IMR-90 (cell line): ENCODE results near the gene CCND3. TPM values are rescaled to one million over a fixed set of nuclear protein-coding genes. Genes with fewer than 3 reads are reported as not detected.

Experiments
- ATAC-seq: fragments of 200-7000 bp; cut with Tn5 transposase; 2 replicates; pipeline ENCODE4 v1.9.1; 2020; ENCODE audit warnings: low read depth, mild to moderate bottlenecking, moderate library complexity
- BruUV-seq: library from RNA; stranded (reverse); fragments of 400-500 nt; replicated peaks from 2 replicates; lab custom pipeline; 2021; lab: Mats Ljungman, UMichigan
- CTCF ChIA-PET: fragments of 300-600 bp; formaldehyde crosslinking; extraction: SDS; loops from one replicate; lab custom pipeline; 2021; ENCODE audit warnings: antibody characterized with exemption; lab: Yijun Ruan, JAX
- POLR2A ChIA-PET: fragments of 300-600 bp; sonication (Branson Sonifier 250); formaldehyde crosslinking; loops from one replicate; lab custom pipeline; 2022; ENCODE audit warnings: antibody characterized with exemption; ENCODE audit not compliant: unreplicated experiment; lab: Charles Lee
- DNase-seq: peaks from one replicate; pipeline ENCODE4 v3.0.0; 2013
- H2AFZ ChIP-seq: replicated peaks from 2 replicates; pipeline ENCODE3; 2013; ENCODE audit warnings: low read length, mild to moderate bottlenecking; ENCODE audit not compliant: poor library complexity
- H2AK5ac ChIP-seq: 2 replicates; pipeline ENCODE4 v1.6.1; 2013; ENCODE audit warnings: low read depth, low read length, inconsistent platforms
- H2AK9ac ChIP-seq: replicated peaks from 2 replicates; pipeline ENCODE3; 2013; ENCODE audit warnings: mild to moderate bottlenecking, low read depth, low read length, moderate library complexity; ENCODE audit not compliant: poor library complexity
- H2BK120ac ChIP-seq: 2 replicates; pipeline ENCODE4 v1.6.1; 2013; ENCODE audit warnings: low read depth, low read length, inconsistent platforms
- H2BK15ac ChIP-seq: 3 replicates; pipeline ENCODE4 v1.6.1; 2013; ENCODE audit warnings: low read depth, low read length, inconsistent platforms
- H2BK20ac ChIP-seq: 2 replicates; pipeline ENCODE4 v1.6.1; 2013; ENCODE audit warnings: low read depth, mild to moderate bottlenecking, inconsistent platforms, low read length, moderate library complexity
- H2BK5ac ChIP-seq: 2 replicates; pipeline ENCODE4 v1.6.1; 2013; ENCODE audit warnings: mild to moderate bottlenecking, low read depth, low read length, inconsistent platforms; ENCODE audit not compliant: poor library complexity, severe bottlenecking
- H3K14ac ChIP-seq: replicated peaks from 2 replicates; pipeline ENCODE4 v1.6.1; 2013; ENCODE audit warnings: low read depth, low read length, inconsistent platforms
- H3K18ac ChIP-seq: 2 replicates; pipeline ENCODE4 v1.6.1; 2013; ENCODE audit warnings: low read depth, low read length, control low read depth
- H3K23ac ChIP-seq: 2 replicates; pipeline ENCODE4 v1.6.1; 2013; ENCODE audit warnings: low read depth, low read length, inconsistent platforms
- H3K27ac ChIP-seq: 2 replicates; pipeline ENCODE4 v1.5.1; 2013; ENCODE audit warnings: mild to moderate bottlenecking, control low read depth, low read length; ENCODE audit not compliant: insufficient read depth
- H3K27me3 ChIP-seq: 2 replicates; pipeline ENCODE4 v1.6.1; 2013; ENCODE audit warnings: low read length; ENCODE audit not compliant: control insufficient read depth, insufficient read depth
- H3K36me3 ChIP-seq: 2 replicates; pipeline ENCODE4 v1.6.1; 2013; ENCODE audit warnings: low read length, mixed read lengths; ENCODE audit not compliant: control insufficient read depth, insufficient read depth
- H3K4ac ChIP-seq: 2 replicates; pipeline ENCODE4 v1.6.1; 2013; ENCODE audit warnings: low read depth, low read length, inconsistent platforms
- H3K4me1 ChIP-seq: 2 replicates; pipeline ENCODE4 v1.6.1; 2013; ENCODE audit warnings: low read length, mixed read lengths; ENCODE audit not compliant: control insufficient read depth, insufficient read depth
- H3K4me2 ChIP-seq: 2 replicates; pipeline ENCODE4 v1.6.1; 2013; ENCODE audit warnings: low read depth, mild to moderate bottlenecking, control low read depth, low read length, moderate library complexity
- H3K4me3 ChIP-seq: 2 replicates; pipeline ENCODE4 v1.5.1; 2013; ENCODE audit warnings: low read depth, mild to moderate bottlenecking, control low read depth, low read length, moderate library complexity; ENCODE audit not compliant: insufficient read depth
- H3K56ac ChIP-seq: 2 replicates; pipeline ENCODE4 v1.6.1; 2013; ENCODE audit warnings: low read length, inconsistent platforms; ENCODE audit not compliant: insufficient read depth; ENCODE audit errors: extremely low read depth
- H3K79me1 ChIP-seq, 2 experiments: 2 replicates each; pipeline ENCODE4 v1.6.1; 2013; ENCODE audit warnings: low read length in 2 of 2, inconsistent platforms in 1 of 2, low read depth in 1 of 2
- H3K9ac ChIP-seq: 2 replicates; pipeline ENCODE4 v1.6.1; 2013; ENCODE audit warnings: low read depth, low read length, control low read depth
- H3K9me1 ChIP-seq: 2 replicates; pipeline ENCODE4 v1.6.1; 2013; ENCODE audit warnings: low read length, inconsistent platforms; ENCODE audit not compliant: insufficient read depth
- H3K9me3 ChIP-seq: 2 replicates; pipeline ENCODE4 v1.6.1; 2013; ENCODE audit warnings: low read length; ENCODE audit not compliant: control insufficient read depth, insufficient read depth
- H4K20me1 ChIP-seq: 2 replicates; pipeline ENCODE4 v1.6.1; 2013; ENCODE audit warnings: low read length, inconsistent platforms; ENCODE audit not compliant: insufficient read depth
- H4K5ac ChIP-seq: 2 replicates; pipeline ENCODE4 v1.6.1; 2013; ENCODE audit warnings: mild to moderate bottlenecking, low read depth, low read length, control low read depth
- H4K8ac ChIP-seq, 2 experiments: 2 replicates each; pipeline ENCODE4 v1.6.1; 2013; ENCODE audit warnings: low read depth in 2 of 2, low read length in 2 of 2, control low read depth in 1 of 2, inconsistent platforms in 1 of 2
- H4K91ac ChIP-seq: 2 replicates; pipeline ENCODE4 v1.6.1; 2013; ENCODE audit warnings: low read depth, low read length, inconsistent platforms; ENCODE audit not compliant: insufficient read depth
- BHLHE40 ChIP-seq: fragments of 150-350 bp; IDR thresholded peaks from 2 replicates; pipeline ENCODE4 v1.6.1; 2016; ENCODE audit warnings: mild to moderate bottlenecking, low read depth, low read length
- CEBPB ChIP-seq: IDR thresholded peaks from 2 replicates; pipeline ENCODE4 v1.6.1; 2012; ENCODE audit warnings: low read depth, low read length, improper control_type of control experiment
- CHD1 ChIP-seq: IDR thresholded peaks from 2 replicates; pipeline ENCODE4 v1.6.1; 2012; ENCODE audit warnings: low read depth, low read length, improper control_type of control experiment
- FOS ChIP-seq: fragments of 150-350 bp; IDR thresholded peaks from 2 replicates; pipeline ENCODE4 v1.6.1; 2016; ENCODE audit warnings: low read depth, low read length
- MAFK ChIP-seq: IDR thresholded peaks from 2 replicates; pipeline ENCODE4 v1.6.1; 2012; ENCODE audit warnings: low read depth, low read length, improper control_type of control experiment
- MAZ ChIP-seq: IDR thresholded peaks from 2 replicates; pipeline ENCODE4 v1.6.1; 2012; ENCODE audit warnings: low read depth, mild to moderate bottlenecking, low read length, improper control_type of control experiment, moderate library complexity, borderline replicate concordance
- MXI1 ChIP-seq: IDR thresholded peaks from 2 replicates; pipeline ENCODE4 v1.6.1; 2012; ENCODE audit warnings: low read depth, mild to moderate bottlenecking, low read length, moderate library complexity, borderline replicate concordance
- NFE2L2 ChIP-seq: fragments of 150-350 bp; IDR thresholded peaks from 2 replicates; pipeline ENCODE4 v1.6.1; 2016; ENCODE audit warnings: low read depth, mild to moderate bottlenecking, low read length
- POLR2A ChIP-seq: IDR thresholded peaks from 2 replicates; pipeline ENCODE4 v1.6.1; 2012; ENCODE audit warnings: mild to moderate bottlenecking, low read depth, low read length
- RAD21 ChIP-seq: IDR thresholded peaks from 2 replicates; pipeline ENCODE4 v1.6.1; 2012; ENCODE audit warnings: low read length, improper control_type of control experiment
- RCOR1 ChIP-seq: IDR thresholded peaks from 2 replicates; pipeline ENCODE4 v1.6.1; 2012; ENCODE audit warnings: mild to moderate bottlenecking, low read length, improper control_type of control experiment; ENCODE audit not compliant: insufficient replicate concordance
- RFX5 ChIP-seq: IDR thresholded peaks from 2 replicates; pipeline ENCODE4 v1.8.0; 2012; ENCODE audit warnings: low read depth, mild to moderate bottlenecking, low read length, moderate library complexity
- SMC3 ChIP-seq: fragments of 150-350 bp; IDR thresholded peaks from 2 replicates; pipeline ENCODE4 v1.6.1; 2016; ENCODE audit warnings: low read depth, mild to moderate bottlenecking, antibody characterized with exemption, low read length, moderate library complexity
- USF2 ChIP-seq: fragments of 150-350 bp; IDR thresholded peaks from 2 replicates; pipeline ENCODE4 v1.6.1; 2017; ENCODE audit warnings: mild to moderate bottlenecking, antibody characterized with exemption, low read length, low read depth
- WGBS, 2 experiments: methylation state at CpG; one replicate each; pipeline versions ENCODE4 v1.1.5 to v1.1.7; 2013; ENCODE audit warnings: missing lambda C conversion rate in 2 of 2; ENCODE audit not compliant: insufficient read length in 1 of 2; ENCODE audit errors: extremely low coverage in 2 of 2; 5-methylcytosine and 5-hydroxymethylcytosine counted together
- dilution Hi-C: fragments of 300-500 bp; cut with HindIII; formaldehyde crosslinking; loops from one replicate; pipeline ENCODE4 v1.14.3; 2018; ENCODE audit warnings: low sequenced_read_pairs; ENCODE audit not compliant: unreplicated experiment
- in situ Hi-C: fragments of 300-500 bp; cut with MboI; formaldehyde crosslinking; loops from 3 replicates; pipeline ENCODE4 v1.14.3; 2019; ENCODE audit warnings: low sequenced_read_pairs, inconsistent platforms, mixed read lengths
- intact Hi-C: fragments of 100-400 bp; cut with micrococcal nuclease; formaldehyde crosslinking; loops from 2 replicates; pipeline ENCODE4 v1.10.0; 2022
- polyA plus RNA-seq, 3 experiments: library from polyadenylated mRNA; depleted of rRNA; stranded (reverse); fragments of >200 nt; gene quantifications; 2 replicates each; pipeline ENCODE4 v1.2.3, GENCODE V29; 2012; ENCODE audit warnings: low replicate concordance in 1 of 3
- total RNA-seq: library from RNA; depleted of rRNA; stranded (reverse); fragments of >200 nt; gene quantifications from 2 replicates; pipeline ENCODE4 v1.2.3, GENCODE V29; 2012
- TF ChIP-seq, protein P1 (sequence below): conservative IDR thresholded peaks from 2 replicates; pipeline ENCODE4 v1.5.1; 2012; ENCODE audit warnings: mild to moderate bottlenecking, low read depth, low read length, improper control_type of control experiment

Gene CCND3
- total and polyA plus RNA-seq, 2 of the 4 experiments (the other 2 are of a cell fraction): 19.2 to 61.9 TPM

GRCh38 chr6:41974281-41974825, 32.7 kb upstream of the CCND3 start:
- intact Hi-C loops (no loop called here), dilution Hi-C loops (no loop called here), in situ Hi-C loops (no loop called here)
- Histone ChIP-seq H2BK20ac (no peak overlapping the region), H2BK5ac (no peak overlapping the region), H2BK120ac (no peak overlapping the region), H3K18ac (no peak overlapping the region), H4K20me1 (no peaks in the 10 kb centered on the region), H4K5ac (no peak overlapping the region), H3K27ac (no peak overlapping the region), H3K4me2 (no peak overlapping the region), H3K9ac (no peak overlapping the region), H2AK9ac (peak overlapping the region; percentile 25), H2AK5ac (no peak overlapping the region; the same call in 1 of the 2 replicates), H3K14ac (no peak overlapping the region), H4K91ac (no peak overlapping the region), H3K4ac (no peak overlapping the region), H2BK15ac (0 out of 3 replicates have a peak overlapping the region, but pooled peaks have one; percentile 2), H3K27me3 (no peaks in the 10 kb centered on the region), H3K9me3 (no peaks in the 10 kb centered on the region), H3K56ac (no peak overlapping the region), H3K4me3 (no peak overlapping the region), H3K79me1 (no peaks in the 10 kb centered on the region), H4K8ac (no peak overlapping the region), H3K23ac (no peak overlapping the region), H2AFZ (no peak overlapping the region), H3K4me1 (peaks cover 7% of the 10 kb centered on the region), H3K9me1 (peaks cover 5% of the 10 kb centered on the region), H3K36me3 (no peaks in the 10 kb centered on the region)
- ChIA-PET POLR2A (no interaction called here), CTCF (no interaction called here)
- DNase-seq (no peak), ATAC-seq (no peak)
- TF ChIP-seq MXI1: no peak
- TF ChIP-seq CEBPB: no peak
- no peak for TF ChIP-seq BHLHE40
- no peak for TF ChIP-seq MAZ
- no peak for TF ChIP-seq RAD21
- no peak for TF ChIP-seq SMC3
- TF ChIP-seq MAFK: no peak
- TF ChIP-seq, protein P1, sequence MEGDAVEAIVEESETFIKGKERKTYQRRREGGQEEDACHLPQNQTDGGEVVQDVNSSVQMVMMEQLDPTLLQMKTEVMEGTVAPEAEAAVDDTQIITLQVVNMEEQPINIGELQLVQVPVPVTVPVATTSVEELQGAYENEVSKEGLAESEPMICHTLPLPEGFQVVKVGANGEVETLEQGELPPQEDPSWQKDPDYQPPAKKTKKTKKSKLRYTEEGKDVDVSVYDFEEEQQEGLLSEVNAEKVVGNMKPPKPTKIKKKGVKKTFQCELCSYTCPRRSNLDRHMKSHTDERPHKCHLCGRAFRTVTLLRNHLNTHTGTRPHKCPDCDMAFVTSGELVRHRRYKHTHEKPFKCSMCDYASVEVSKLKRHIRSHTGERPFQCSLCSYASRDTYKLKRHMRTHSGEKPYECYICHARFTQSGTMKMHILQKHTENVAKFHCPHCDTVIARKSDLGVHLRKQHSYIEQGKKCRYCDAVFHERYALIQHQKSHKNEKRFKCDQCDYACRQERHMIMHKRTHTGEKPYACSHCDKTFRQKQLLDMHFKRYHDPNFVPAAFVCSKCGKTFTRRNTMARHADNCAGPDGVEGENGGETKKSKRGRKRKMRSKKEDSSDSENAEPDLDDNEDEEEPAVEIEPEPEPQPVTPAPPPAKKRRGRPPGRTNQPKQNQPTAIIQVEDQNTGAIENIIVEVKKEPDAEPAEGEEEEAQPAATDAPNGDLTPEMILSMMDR: no peak
- no peak for TF ChIP-seq POLR2A
- no peak for TF ChIP-seq USF2
- TF ChIP-seq CHD1: no peak
- no peak for TF ChIP-seq RFX5
- TF ChIP-seq FOS: no peak
- TF ChIP-seq RCOR1: no peak
- no peak for TF ChIP-seq NFE2L2
- WGBS, 2 experiments: no CpG with 5 or more reads among the region's 5 CpGs
- no TSS peak for BruUV-seq
